CD4-positive, alpha-beta T cell treated with Interleukin-2 at 100 ng/mL for 4 hours (primary cell): Measurements from ENCODE around the gene SHOC1.
"Not testable (repeated sequence)": the region's sequence is repeated elsewhere in the genome, so short reads cannot be mapped to it uniquely, and the experiment has no call there.

Source experiments
- DNase-seq: peaks from one replicate; pipeline ENCODE4 v3.0.0-alpha.2; 2020; ENCODE audit warnings: low spot score

Gene SHOC1

DNA sequence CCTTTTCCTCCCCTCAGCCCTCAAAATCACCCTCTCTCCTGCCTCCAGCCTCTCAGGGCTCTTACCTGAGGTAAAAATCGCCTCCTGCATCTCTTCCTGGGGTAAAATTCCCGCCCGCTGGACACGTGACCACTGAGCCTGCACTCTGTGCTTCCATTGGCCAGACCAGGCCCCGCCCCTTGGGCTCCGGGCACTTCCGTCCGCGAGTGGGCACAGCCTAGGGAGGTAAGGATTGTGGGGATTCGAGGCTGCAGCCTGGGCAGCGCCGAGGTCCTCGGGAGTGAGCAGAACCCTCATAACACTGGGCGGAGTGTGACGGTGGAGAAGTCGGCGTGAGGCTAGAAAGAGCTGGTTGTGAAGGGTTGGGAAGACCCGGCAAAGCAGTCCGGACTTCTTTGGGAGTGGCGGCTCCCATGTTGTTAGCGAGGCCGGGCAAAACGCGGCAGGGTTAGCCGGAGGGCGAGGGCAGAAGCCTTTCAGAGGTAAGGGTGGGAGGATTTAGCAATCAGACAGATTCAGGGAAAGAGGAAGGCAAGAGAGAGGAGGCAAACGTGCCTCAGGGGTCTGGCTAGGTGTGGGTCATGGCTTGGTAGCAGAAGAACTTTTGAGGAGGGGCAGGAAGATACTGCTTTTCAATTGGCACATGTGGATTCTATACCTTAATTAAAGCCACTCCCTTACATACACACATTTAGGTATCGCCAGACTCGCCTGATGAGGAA is at the start of gene SHOC1:
SHOC1 (minus strand) TSS at position 103 of the 722 bp plus-strand sequence. CDS start 3,519 bp downstream, outside the sequence.
- DNase-seq = no peak

DNA sequence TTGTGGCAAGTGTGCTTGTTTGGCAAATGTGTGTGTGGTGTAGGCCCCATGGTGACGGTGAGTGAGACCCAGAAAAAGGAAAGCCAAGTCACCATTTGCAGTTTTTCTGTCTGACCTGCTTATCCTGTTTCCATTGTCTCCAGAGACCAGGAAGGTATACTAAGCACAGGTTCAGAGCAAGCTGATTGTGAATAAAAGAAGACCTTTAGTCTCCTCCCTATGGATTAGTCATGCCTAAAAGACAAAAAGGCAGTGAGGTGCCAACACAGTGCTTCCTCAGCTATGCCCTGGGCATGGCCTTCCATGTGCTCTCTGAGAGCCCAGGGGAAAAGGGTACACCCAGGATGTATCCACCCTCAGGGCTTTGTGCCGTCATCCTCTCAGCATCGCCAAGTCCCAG is 49.2 kb upstream of the SHOC1 start:
- DNase-seq = no peak

DNA sequence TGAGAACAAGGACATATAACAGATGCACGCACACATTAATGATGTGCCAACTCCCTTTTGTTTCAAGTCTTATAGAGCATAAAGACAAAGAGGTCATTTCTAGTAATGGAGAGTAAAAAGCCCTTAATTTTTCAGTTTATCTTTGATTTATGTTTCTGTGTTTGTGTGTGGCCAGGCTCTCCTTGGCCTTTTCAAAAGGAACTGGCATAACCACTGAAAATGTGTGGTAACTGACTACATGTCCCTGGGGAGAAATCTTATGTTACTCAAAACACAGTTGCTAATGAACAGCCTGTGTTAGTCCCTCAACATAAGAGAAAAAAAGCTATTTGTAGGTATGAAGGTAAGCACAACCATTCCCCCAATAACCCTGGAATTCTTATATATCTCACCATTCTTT is 47.6 kb upstream of the SHOC1 start:
- DNase-seq = no peak

DNA sequence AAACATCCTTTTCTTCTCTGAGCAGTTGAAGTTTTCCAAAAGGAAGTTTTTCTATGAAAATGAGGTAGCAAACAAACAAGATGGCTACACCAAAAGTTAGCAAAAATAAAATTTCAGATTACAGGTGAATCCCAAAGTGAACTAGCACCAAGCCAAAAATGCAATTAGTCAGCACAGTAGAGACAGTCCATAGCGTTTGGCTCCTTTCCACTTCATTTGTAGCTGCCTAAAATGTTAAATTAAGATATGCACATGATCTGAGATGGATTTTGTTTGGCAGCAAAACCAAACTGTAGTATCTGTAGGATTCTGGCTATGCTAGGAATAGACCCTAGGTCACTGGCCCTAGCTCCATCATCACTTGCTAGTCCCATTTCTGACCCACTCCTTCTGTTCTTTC is 45.7 kb upstream of the SHOC1 start:
- no peak for DNase-seq

DNA sequence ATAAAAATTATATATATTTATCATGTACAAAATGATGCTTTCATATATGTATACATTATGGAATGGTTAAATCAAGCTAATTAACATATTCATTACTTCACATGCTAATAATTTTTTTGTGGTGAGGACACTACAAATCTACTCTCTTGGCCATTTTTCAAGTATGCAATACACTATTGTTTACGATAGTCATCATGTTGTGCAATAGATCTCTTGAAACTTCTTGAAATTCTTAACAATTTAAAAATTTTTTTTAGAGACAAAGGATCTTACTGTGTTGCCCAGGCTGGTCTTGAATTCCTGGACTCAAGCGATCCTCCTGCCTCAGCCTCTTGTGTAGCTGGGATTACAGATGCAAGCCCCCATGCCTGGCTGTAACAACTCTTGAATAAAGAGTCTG is 45.2 kb upstream of the SHOC1 start:
- no peak for DNase-seq

DNA sequence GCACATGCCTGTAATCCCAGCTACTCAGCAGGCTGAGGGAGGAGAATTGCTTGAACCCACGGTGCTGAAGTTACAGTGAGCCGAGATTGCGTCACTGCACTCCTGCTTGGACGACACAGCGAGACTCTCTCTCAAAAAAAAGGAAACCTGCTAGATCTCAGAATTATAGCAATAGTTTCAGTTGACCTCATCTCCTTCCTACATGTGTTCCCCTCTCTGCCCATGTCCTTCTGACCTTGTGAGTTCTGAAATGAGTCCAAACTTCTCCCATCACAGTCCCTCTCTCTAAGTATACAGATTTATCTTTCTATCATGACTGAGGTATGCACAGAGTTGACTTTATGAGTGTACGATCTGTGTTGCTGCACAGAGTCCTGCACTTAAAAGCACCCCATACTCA is 44.6 kb upstream of the SHOC1 start:
- DNase-seq = no peak

DNA sequence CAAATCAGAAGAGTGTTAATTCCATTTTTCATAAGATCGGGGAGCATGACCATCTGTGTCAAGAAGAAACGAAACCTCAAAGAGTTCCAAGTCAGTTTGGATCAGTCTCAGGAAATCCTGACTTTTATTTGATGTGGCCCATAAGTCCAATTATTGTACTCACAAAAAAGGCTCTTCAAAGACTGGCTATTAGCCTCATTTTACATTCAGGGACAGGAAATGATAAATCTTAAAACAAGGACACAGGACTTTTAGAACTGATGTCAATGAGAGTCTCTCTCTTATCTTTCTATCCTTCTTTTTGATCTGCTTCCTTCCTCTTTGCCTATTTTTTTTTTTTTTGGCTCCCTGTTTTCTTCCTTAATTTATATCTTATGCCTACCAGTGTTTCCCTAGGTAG is 43.7 kb upstream of the SHOC1 start:
- no peak for DNase-seq

DNA sequence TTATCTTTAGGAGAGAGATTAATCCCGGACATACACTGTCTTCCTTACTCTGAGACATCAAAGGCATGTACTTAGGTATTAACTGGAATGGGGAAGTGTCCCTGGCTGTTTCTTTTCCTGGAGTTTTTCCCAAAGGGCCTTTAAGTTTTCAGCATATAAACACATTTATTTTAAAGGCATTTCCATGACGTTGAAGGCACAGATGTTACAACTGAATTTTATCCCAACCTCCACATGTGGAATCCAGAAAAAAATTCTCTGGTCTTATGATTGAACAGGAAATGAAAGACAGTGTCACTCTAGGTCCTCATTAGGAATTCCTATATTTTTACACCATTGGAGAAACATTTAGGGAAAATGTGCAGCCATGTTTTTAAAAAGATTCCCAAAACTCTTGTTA is 41.6 kb upstream of the SHOC1 start:
- no peak for DNase-seq

DNA sequence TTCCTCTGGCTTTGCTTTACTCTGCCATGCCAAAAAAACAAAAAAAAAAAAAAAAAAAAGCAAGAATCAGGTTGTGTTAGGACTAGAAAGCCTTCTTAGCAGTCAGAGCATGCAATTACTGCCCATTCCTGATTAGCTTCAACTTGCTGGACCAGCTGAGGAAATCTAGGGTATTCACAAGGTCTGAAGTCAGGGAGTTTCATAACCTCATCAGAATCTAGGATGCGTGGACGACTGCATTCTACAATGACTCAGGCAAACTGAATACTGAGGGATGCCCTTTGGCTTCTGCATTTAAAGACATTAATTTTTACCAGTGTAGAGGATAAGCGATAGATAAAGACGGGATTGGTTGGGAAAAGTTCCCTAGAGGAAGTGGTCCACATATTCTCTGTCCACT is 39.2 kb upstream of the SHOC1 start:
- no peak for DNase-seq

DNA sequence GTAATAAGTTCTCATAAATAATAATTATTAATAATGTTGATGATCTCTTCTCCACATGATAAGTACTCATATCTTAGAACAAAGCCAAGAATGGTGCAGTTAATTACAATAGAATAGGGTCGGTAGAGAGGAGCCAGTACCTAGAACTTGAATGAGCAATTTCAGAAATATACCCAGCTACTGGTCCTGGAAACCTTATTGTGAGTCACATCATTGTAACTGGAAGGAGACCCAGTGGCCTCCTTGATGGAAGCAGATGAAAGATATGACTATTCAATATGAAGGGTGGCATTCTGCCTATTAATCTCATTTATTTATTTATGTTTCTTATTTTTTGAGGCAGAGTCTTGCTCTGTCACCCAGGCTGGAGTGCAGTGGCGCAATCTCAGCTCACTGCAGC is 37.7 kb upstream of the SHOC1 start:
- DNase-seq = no peak

DNA sequence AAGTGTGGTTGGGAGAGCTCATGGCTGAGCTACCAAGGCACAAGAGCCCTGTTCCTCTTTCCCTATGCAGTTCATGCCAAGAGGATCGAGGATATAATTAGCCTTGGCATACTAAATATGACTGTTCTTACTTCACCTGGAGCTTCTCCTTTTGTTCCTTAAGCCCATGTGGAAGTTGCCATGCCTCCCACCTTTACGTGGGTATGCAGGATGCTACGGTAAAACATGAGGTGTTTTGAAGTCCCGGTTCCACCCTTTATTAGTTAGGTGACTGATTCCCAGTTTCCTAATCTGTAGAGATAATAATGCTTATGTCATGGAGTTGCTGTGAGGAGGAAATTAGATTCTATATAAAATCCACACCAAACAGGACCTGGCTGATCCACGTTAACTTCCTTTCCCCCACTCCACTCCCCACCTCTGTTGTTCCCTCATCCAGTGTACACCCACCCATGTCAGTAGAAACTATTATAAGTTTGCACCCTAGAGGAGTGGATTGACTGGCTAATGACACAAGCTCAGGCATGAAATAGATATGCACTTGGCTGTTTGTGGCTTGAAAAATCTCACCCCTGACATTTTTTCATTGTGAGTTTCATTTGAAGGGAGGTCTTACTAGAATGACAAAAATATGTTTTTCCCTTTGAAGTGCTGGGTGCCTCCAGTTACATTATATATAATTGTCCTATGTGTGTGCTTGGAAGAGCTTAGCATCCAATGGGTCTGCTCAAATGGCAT is 36.8 kb upstream of the SHOC1 start:
- no peak for DNase-seq

DNA sequence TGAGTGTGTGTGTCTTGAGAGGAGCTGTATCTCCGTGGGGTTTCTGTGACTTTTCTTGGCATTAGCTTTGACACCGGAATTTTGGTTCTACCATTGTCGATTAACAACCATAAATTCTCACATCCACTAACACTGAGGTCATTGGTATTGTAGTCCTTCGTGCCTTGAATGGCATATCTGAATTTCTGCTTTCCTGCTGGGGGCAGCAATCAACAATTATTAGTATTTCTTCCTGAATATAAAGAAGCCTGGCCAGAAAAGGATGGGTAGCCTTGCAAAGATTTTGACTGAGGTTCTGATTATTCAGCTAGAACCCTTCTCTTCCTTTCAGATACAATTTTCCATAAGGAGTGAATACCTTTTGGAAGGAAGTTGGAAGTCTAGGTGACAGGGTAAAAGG is 33.5 kb upstream of the SHOC1 start:
- DNase-seq = peak; percentile 37

DNA sequence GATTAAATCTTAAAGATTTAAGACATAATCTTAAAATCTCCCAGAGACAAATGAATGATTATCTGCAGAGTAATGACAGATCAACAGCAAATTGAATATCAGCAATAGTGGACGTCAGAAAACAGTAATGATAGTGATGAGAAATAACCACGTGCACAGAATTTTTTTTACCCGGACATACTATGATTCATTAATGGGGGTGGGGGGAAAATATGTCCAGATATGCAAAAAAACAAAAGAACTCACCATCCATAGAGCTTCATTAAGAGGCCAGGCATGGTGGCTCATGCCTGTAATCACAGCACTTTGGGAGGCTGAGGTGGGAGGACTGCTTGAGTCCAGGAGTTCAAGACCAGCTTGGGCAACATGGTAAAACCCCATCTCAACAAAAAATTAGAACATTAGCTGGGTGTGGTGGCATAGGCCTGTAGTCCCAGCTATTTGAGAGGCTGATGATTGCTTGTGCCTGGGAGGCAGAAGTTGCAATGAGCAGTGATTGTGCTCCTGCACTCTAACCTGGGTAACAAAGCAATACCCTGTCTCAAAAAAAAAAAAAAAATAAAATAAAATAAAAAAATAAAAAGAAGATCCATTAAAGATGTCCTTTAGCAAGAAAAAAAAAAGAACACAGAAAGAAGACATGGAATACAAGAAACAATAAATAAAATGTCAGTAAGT is 30.9 kb upstream of the SHOC1 start:
- no peak for DNase-seq

DNA sequence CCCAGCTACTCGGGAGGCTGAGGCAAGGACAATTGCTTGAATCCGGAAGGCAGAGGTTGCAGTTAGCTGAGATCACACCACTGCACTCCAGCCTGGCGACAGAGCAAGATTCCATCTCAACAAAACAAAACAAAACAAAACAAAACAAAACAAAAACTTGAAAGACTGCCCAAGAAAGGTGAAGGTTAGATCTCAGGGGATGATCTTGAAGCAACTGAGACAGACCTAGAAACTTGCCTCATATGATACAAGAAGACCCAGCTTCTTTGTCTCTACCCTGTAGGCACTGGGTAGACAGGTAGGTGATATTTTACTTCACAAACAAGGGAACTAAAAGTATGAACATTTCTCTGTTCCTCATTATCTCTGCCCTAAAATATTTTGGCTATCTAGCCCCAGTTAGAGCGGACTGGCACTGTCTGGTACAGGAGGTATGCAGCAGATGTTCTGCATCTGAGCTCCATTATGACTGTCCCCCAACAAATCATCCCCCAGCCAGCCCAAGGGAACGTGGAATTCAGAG is 26.3 kb upstream of the SHOC1 start:
- DNase-seq = no peak

DNA sequence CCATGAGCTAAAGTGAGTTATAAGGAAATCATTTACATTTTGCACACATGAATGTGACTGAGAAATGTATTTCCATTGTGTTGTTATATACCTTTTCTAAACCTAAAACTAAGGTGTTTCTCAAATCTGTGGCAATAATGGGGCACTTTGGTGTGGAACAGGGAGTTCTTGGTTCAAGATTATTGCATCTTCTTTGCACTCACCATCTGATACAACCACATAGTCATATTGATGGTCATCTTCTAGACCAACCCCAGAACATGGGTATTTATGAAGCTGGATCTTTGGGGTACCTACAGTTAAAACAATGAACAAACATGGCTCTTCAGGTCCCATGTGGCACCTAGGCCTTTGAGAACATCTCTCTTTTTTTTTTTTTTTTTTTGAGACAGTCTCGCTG is 24.6 kb upstream of the SHOC1 start:
- DNase-seq = no peak

DNA sequence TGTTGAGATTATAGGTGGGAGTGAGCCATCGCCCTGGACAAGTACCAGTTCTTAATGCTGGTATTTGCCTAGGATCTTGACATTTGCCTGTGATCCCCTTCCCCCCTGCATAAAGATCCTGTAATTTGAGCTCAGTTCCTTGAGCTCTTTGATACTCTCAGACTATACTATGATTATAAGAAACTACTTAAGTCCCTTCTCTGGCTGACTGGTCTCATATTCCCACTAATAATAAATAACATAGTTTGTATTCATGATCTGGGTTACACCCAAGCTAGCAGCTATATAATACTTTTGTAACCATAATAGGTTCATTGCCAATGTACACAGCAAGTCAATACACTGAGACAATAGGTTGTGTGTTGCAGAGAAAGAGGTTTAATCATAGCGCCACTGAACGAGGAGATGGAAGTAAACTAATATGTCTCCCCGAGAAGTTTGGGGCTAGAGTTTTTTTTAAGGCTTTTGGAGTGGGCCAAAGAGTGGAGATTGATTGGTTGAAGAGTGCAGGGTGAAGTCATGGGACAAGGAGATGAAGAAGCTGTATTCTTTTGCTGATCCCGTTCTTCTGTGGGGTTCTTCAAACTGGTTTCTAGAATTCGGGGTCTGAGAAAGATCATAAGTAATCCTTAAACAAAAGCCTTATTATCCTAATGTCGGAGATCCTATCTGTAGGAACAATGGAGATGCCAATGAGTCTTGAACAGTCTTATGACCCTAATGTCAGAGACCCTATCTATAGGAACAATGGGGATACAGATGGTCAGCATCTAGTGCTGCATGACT is 20.7 kb upstream of the SHOC1 start:
- DNase-seq = no peak

DNA sequence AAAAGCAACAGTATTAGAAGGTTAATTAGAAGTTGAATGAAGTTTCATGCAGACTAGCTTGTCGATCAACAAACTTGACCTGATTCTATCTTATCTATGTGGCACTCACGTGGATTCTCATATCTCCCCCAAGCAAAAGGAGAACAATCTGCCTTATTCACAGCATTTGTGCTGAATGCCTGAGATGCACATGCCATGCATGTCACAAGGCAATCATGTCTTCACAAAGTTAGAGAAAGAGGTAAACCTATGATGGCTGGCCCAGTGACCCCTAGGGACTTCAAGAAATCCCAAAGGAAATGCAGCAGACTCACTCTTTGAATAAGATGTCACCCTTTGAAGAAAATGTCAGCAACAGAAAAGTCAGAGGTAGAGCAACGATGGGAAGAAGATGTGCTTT is 17.6 kb upstream of the SHOC1 start:
- no peak for DNase-seq

DNA sequence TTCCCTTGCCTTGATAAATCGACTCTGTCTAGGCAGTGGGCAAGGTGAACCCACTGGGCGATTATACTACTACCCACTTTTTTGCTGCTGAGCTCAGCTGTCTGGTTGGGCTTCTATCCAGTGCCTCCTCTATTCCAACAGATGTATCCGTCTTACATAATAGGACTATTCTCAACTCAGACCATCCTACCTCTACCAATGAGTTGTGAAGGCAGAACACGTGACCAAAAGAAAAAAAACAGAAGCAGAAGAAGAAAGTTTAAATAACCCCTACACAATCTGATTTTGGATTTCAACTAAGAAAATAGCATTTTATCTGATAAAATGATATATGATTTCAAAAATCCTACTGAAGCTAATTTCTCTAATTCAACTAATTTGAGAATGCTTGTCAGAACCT is 16.2 kb upstream of the SHOC1 start:
- DNase-seq = no peak

DNA sequence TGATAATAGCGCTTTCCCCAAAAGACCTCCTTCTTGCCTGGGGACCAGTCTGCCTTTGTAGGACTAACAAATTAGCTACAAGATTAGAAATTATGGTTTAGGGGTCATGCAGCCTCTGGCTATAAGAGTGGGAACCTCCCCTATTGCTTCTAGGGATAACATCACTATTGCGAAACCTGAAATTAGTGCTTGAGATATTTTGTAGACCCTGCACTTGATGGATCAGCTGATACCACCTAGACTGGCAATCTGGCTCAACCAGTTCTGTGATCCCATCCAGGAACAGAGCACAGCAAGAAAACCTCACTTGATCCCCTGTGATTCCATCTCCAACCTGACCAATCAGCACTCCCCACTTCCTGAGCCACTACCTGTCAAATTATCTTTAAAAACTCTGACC is 15.7 kb upstream of the SHOC1 start:
- DNase-seq = not testable (repeated sequence)

DNA sequence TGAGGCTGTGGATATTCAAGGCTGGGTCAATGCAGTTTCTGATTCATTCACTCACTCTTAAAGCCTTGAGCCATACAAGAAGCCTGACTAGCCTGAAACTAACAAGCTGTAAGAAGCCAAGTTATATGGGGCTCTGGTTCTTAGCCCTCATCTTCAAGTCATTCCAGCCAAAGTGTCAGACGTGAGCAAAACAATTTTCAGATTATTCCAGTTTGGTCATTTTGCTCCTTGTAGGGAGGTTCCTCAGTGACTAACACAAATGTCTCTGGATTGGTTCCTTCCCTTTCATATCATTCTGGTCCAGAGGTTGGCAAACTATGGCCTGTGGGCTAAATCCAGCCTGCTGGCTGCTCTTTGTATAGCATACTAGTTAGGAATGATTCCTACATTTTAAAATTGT is 12.5 kb upstream of the SHOC1 start:
- no peak for DNase-seq

DNA sequence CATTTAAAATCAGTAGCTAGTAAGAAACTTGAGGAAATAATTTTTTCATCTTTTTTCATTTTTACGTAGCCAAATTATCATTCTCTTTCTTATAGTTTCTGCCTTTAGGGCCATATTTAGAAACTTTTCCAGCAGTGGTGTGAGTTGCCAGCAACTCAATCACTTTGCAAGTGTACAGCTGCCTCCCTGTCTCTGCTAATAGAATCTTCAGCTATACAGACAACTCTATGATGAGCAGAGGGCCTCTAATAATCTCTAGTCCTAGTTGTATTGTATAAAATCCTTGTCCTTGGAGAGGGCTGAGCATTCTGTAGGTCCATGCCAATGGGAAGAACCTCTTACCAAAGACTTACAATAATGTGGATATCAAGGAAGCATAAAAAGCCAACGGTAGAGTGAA is 11.5 kb upstream of the SHOC1 start:
- DNase-seq = no peak

DNA sequence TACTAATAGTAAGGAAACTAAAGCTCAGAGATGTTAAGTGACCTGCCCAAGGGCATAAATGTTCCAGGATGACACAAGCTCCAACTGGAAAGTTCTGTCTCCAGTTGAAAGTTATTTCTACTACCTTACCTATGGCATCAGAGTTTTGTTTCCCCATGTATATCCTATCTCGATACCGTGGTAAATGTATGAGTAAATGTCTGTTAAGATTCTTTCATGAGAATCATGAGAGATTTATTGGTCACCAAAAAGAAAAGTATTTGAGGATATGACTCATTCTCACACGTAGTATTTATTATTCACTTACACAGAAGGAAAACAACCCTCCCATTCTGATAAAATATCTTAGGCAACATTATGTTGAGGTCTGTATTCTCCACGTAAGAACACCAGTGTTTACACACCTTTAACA is 11.1 kb upstream of the SHOC1 start:
- no peak for DNase-seq
